ENCODE results near the gene NGEF. TPM values are rescaled to one million over a fixed set of nuclear protein-coding genes. Genes with fewer than 3 reads are reported as not detected.
"Not testable (repeated sequence)": the region's sequence is repeated elsewhere in the genome, so short reads cannot be mapped to it uniquely, and the experiment has no call there.

NGEF gene
- total RNA-seq, 1 experiment from 2014 or later, result 5.4 TPM

GRCh38 chr2:233020454-233020853, 7.4 kb upstream of the NGEF start:
- CTCF ChIA-PET, result no interaction called here
- Mint-ChIP-seq H3K36me3 (no peaks in the 10 kb centered on the region), H3K4me3 (no peak overlapping the region), H3K4me1 (no peaks in the 10 kb centered on the region), H3K27me3 (ENCODE audit: low read depth) (no peaks in the 10 kb centered on the region; the same call in 1 of the 2 replicates), H3K9me3 (peaks cover 2% of the 10 kb centered on the region), H3K27ac (no peak overlapping the region)
- TF ChIP-seq USF1 (CRISPR knock-in tag; IDR thresholded peaks at IDR 0.05) (no peak), ZBTB43 (CRISPR knock-in tag; IDR thresholded peaks at IDR 0.05) (no peak), TCF7 (CRISPR knock-in tag; IDR thresholded peaks at IDR 0.05; ENCODE audit: low read depth) (no peak), ZNF396 (CRISPR knock-in tag; IDR thresholded peaks at IDR 0.05; ENCODE audit: borderline replicate concordance) (no peak), ELF4 (CRISPR knock-in tag; IDR thresholded peaks at IDR 0.05; ENCODE audit: low read depth) (no peak), GRHL2 (CRISPR knock-in tag; IDR thresholded peaks at IDR 0.05; ENCODE audit: insufficient replicate concordance, severe bottlenecking) (no peak), NFE2L1 (CRISPR knock-in tag; IDR thresholded peaks at IDR 0.05) (no peak), ETV6 (CRISPR knock-in tag; IDR thresholded peaks at IDR 0.05) (no peak)
- POLR2A ChIA-PET, result no interaction called here
- DNase-seq (ENCODE audit: low spot score), result no peak
- ATAC-seq, result no peak

GRCh38 chr2:233019610-233020009, 6.6 kb upstream of the NGEF start:
- DNase-seq (ENCODE audit: low spot score); H3K36me3 Mint-ChIP-seq; CTCF ChIA-PET; H3K4me3 Mint-ChIP-seq; H3K27me3 Mint-ChIP-seq (ENCODE audit: low read depth); H3K9me3 Mint-ChIP-seq; H3K4me1 Mint-ChIP-seq; POLR2A ChIA-PET; H3K27ac Mint-ChIP-seq; ATAC-seq: not testable (repeated sequence)

GRCh38 chr2:233017947-233018346, 4.9 kb upstream of the NGEF start:
- peaks cover 5% of the 10 kb centered on the region for H3K9me3 Mint-ChIP-seq
- ATAC-seq (no peak), DNase-seq (ENCODE audit: low spot score) (no peak)
- H3K36me3 Mint-ChIP-seq, result no peaks in the 10 kb centered on the region
- TF ChIP-seq TP53 (CRISPR knock-in tag; IDR thresholded peaks at IDR 0.05), result no peak
- TF ChIP-seq NR1H2 (CRISPR knock-in tag; IDR thresholded peaks at IDR 0.05), result no peak
- TF ChIP-seq ZBTB43 (CRISPR knock-in tag; IDR thresholded peaks at IDR 0.05), result no peak
- TF ChIP-seq CBFB (CRISPR knock-in tag; IDR thresholded peaks at IDR 0.05; ENCODE audit: low read depth), result no peak
- TF ChIP-seq ZNF232 (CRISPR knock-in tag; IDR thresholded peaks at IDR 0.05), result no peak
- TF ChIP-seq MXD4 (CRISPR knock-in tag; IDR thresholded peaks at IDR 0.05; ENCODE audit: borderline replicate concordance), result no peak
- no peak for TF ChIP-seq ZNF281 (CRISPR knock-in tag; IDR thresholded peaks at IDR 0.05)
- no peak for TF ChIP-seq CDX4 (CRISPR knock-in tag; IDR thresholded peaks at IDR 0.05; ENCODE audit: borderline replicate concordance)
- H3K27ac Mint-ChIP-seq, result no peak overlapping the region
- ChIA-PET POLR2A (no interaction called here), CTCF (interaction anchor here (0.5 kb wide), 1 partner anchor 234 kb away, joined by 4 read pairs; no protein-coding TSS in a partner anchor)
- no peak overlapping the region for H3K4me3 Mint-ChIP-seq
- no peaks in the 10 kb centered on the region for H3K4me1 Mint-ChIP-seq
- no peaks in the 10 kb centered on the region; the same call in 1 of the 2 replicates for H3K27me3 Mint-ChIP-seq (ENCODE audit: low read depth)
